ENCODE data around the gene RAPGEF2.

DNA sequence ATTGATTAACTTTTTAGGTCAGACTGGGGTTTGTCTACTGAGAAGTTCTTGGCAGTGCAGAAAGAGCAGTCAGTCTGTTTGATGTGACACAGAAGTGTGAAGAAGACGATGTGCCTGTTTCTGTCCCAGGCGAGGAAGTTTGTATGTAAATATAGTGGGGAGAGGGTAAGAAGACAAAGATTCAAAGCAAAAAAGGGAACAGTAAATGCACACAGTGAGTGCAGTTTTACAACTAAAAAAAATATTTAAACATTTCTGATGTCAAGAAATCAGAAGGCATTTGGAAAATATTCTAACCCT lies 264.9 kb downstream of the RAPGEF2 start:
- TF ChIP-seq CTCF (tag by site-specific recombination; IDR thresholded peaks at IDR 0.05) (no peak), ZNF747 (tag by site-specific recombination; IDR thresholded peaks at IDR 0.05) (no peak), ZNF560 (tag by site-specific recombination; IDR thresholded peaks at IDR 0.05; ENCODE audit: borderline replicate concordance) (no peak), TCF7L2 (IDR thresholded peaks at IDR 0.05; ENCODE audit: borderline replicate concordance, low read depth, low read length) (no peak), ZNF777 (tag by site-specific recombination; IDR thresholded peaks at IDR 0.05; ENCODE audit: borderline replicate concordance) (no peak), MZF1 (tag by site-specific recombination; IDR thresholded peaks at IDR 0.05; ENCODE audit: borderline replicate concordance) (no peak), ZNF571 (tag by site-specific recombination; IDR thresholded peaks at IDR 0.05) (no peak)

All from HEK293 (cell line).